HG02852 (cell line): ENCODE measurements around the gene HDAC2.
"Not testable (repeated sequence)": the region's sequence is repeated elsewhere in the genome, so short reads cannot be mapped to it uniquely, and the experiment has no call there.

Source experiments
- ATAC-seq: cut with Tn5 transposase; IDR thresholded peaks from one replicate; pipeline ENCODE4 v1.9.1; 2021; ENCODE audit warnings: mild to moderate bottlenecking, moderate library complexity; ENCODE audit not compliant: unreplicated experiment

HDAC2 gene

GRCh38 chr6:113970805-113971676, at the start of gene HDAC2:
HDAC2 (minus strand) TSS chr6:113971148; CDS start chr6:113970908, 240 bp downstream.
- peak; percentile 78 for ATAC-seq

GRCh38 chr6:114020196-114020595, 49.2 kb upstream of the HDAC2 start:
- ATAC-seq, result no peak

GRCh38 chr6:114017146-114017545, 46.2 kb upstream of the HDAC2 start:
- not testable (repeated sequence) for ATAC-seq

- ATAC-seq, result not testable (repeated sequence)
Measured at GRCh38 chr6:114014106-114014505, 43.2 kb upstream of the HDAC2 start.

GRCh38 chr6:114011486-114011885, 40.5 kb upstream of the HDAC2 start:
- not testable (repeated sequence) for ATAC-seq

- ATAC-seq, result no peak
Measured at GRCh38 chr6:114010540-114010939, 39.6 kb upstream of the HDAC2 start.

GRCh38 chr6:114009192-114009591, 38.2 kb upstream of the HDAC2 start:
- ATAC-seq, result no peak

- no peak for ATAC-seq
Measured at GRCh38 chr6:114008331-114008730, 37.4 kb upstream of the HDAC2 start.

- peak; percentile 95 for ATAC-seq
Measured at GRCh38 chr6:114007516-114007915, 36.6 kb upstream of the HDAC2 start.

- no peak for ATAC-seq
Measured at GRCh38 chr6:114001354-114001753, 30.4 kb upstream of the HDAC2 start.

- ATAC-seq, result no peak
Measured at GRCh38 chr6:114000069-114000468, 29.1 kb upstream of the HDAC2 start.

- ATAC-seq, result no peak
Measured at GRCh38 chr6:113999284-113999683, 28.3 kb upstream of the HDAC2 start.

GRCh38 chr6:113998811-113999210, 27.9 kb upstream of the HDAC2 start:
- ATAC-seq, result no peak

GRCh38 chr6:113997116-113997515, 26.2 kb upstream of the HDAC2 start:
- ATAC-seq, result no peak

- ATAC-seq, result no peak
Measured at GRCh38 chr6:113995634-113996033, 24.7 kb upstream of the HDAC2 start.

- peak; percentile 96 for ATAC-seq
Measured at GRCh38 chr6:113994934-113995342, 24.0 kb upstream of the HDAC2 start.

GRCh38 chr6:113989675-113990074, 18.7 kb upstream of the HDAC2 start:
- ATAC-seq, result no peak

- ATAC-seq, result not testable (repeated sequence)
Measured at GRCh38 chr6:113982675-113983074, 11.7 kb upstream of the HDAC2 start.

- ATAC-seq, result no peak
Measured at GRCh38 chr6:113982055-113982550, 11.2 kb upstream of the HDAC2 start.

GRCh38 chr6:113980937-113981554, 10.1 kb upstream of the HDAC2 start:
- peak; percentile 71 for ATAC-seq

- peak; percentile 76 for ATAC-seq
Measured at GRCh38 chr6:113979937-113980336, 9.0 kb upstream of the HDAC2 start.

- no peak for ATAC-seq
Measured at GRCh38 chr6:113978084-113978675, 7.2 kb upstream of the HDAC2 start.
